Measurements from ENCODE around the gene CTNNA1.

DNA sequence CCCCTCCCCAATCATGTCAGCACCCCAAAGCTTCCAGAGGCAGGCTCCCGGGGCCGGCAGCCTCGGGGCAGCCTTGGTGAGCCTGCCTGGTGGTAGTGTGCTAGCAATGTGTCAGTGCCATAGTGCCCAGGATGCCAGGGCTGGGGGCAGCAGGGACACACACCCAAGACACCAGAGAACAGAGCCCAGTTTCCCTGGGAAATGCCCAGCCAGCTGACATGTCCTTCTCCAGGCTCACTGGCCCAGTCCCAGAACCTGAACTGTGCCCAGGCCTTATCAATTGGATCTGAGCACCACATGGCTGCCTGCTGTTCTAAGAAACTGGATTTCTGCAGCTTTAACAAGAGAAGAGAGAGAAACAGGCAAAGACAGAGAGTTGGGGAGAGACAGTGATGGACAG, 196.8 kb downstream of the CTNNA1 start:
- TF ChIP-seq, protein P1, sequence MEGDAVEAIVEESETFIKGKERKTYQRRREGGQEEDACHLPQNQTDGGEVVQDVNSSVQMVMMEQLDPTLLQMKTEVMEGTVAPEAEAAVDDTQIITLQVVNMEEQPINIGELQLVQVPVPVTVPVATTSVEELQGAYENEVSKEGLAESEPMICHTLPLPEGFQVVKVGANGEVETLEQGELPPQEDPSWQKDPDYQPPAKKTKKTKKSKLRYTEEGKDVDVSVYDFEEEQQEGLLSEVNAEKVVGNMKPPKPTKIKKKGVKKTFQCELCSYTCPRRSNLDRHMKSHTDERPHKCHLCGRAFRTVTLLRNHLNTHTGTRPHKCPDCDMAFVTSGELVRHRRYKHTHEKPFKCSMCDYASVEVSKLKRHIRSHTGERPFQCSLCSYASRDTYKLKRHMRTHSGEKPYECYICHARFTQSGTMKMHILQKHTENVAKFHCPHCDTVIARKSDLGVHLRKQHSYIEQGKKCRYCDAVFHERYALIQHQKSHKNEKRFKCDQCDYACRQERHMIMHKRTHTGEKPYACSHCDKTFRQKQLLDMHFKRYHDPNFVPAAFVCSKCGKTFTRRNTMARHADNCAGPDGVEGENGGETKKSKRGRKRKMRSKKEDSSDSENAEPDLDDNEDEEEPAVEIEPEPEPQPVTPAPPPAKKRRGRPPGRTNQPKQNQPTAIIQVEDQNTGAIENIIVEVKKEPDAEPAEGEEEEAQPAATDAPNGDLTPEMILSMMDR (IDR thresholded peaks at IDR 0.05; ENCODE audit: low read depth, low read length, poor library complexity, severe bottlenecking) = no peak
- no peak for TF ChIP-seq EZH2phosphoT487 (IDR thresholded peaks at IDR 0.05; ENCODE audit: borderline replicate concordance, low read length)
